Right atrium auricular region (tissue), 2 donors: Measurements from ENCODE around the gene COMP. TPM values are rescaled to one million over a fixed set of nuclear protein-coding genes. Genes with fewer than 3 reads are reported as not detected.
"Not testable (repeated sequence)": the region's sequence is repeated elsewhere in the genome, so short reads cannot be mapped to it uniquely, and the experiment has no call there.

Experiments used
- DNase-seq: peaks from one replicate; pipeline ENCODE4 v3.0.0-alpha.2; 2019; ENCODE audit warnings: low spot score
- H3K27ac ChIP-seq, 2 donors: fragments of 200-600 bp; sonication (generic); 1 replicate in 1 of 2; 2 replicates in 1 of 2; pipeline ENCODE4 v1.5.1; 2016 to 2019
- H3K27me3 ChIP-seq, 2 donors: fragments of 200-600 bp; sonication (generic); one replicate each; pipeline versions ENCODE4 v1.5.1 to v1.6.0; 2017 to 2019
- H3K36me3 ChIP-seq: fragments of 200-600 bp; sonication (generic); one replicate; pipeline ENCODE4 v1.5.1; 2016
- H3K4me1 ChIP-seq, 2 donors: fragments of 200-600 bp; sonication (generic); one replicate each; pipeline versions ENCODE4 v1.5.1 to v1.6.0; 2017 to 2019
- H3K4me3 ChIP-seq, 2 donors: fragments of 200-600 bp; sonication (generic); 1 replicate in 1 of 2; 2 replicates in 1 of 2; pipeline ENCODE4 v1.5.1; 2017 to 2019; ENCODE audit warnings: mild to moderate bottlenecking in 1 of 2, moderate library complexity in 1 of 2
- H3K9me3 ChIP-seq, 2 donors: fragments of 200-600 bp; sonication (generic); one replicate each; pipeline ENCODE4 v1.5.1; 2019
- total RNA-seq, 2 donors: library from RNA; depleted of rRNA; stranded (reverse); fragments of >200 nt; gene quantifications; one replicate each; pipeline ENCODE4 v1.1.0, GENCODE V29; 2016
- TF ChIP-seq, protein P1 (sequence below), 2 donors: fragments of 200-600 bp; sonication (generic); IDR thresholded peaks; one replicate each; pipeline ENCODE4 v1.5.1; 2019; ENCODE audit warnings: antibody characterized with exemption in 2 of 2

Gene COMP
- total RNA-seq, 2 donors from 2014 or later = 7.8 to 12.5 TPM

DNA sequence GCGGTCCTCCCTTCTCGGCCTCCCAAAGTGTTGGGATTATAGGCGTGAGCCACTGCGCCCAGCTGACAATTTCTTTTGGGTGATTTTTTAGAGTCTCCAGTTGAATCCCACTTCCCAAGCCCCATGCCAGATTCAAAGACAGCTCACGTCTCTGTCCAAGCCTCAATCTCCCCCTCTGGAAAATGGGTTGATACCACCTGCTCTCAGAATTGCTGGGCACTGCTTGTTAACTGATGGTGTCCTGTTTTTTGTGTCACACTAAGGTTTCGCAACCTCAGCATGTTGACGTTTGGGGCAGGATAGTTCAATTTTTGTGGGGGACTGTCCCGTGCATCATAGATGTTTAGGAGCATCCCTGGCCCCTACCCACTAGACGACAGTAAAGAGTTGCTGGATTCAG lies 26.5 kb upstream of the COMP start:
- DNase-seq = no peak
- Histone ChIP-seq H3K36me3 (no peaks in the 10 kb centered on the region), H3K9me3 (no peaks in the 10 kb centered on the region), H3K27me3 (no peaks in the 10 kb centered on the region), H3K27ac (no peak overlapping the region), H3K4me1 (no peaks in the 10 kb centered on the region), H3K4me3 (no peak overlapping the region)
- TF ChIP-seq, protein P1, sequence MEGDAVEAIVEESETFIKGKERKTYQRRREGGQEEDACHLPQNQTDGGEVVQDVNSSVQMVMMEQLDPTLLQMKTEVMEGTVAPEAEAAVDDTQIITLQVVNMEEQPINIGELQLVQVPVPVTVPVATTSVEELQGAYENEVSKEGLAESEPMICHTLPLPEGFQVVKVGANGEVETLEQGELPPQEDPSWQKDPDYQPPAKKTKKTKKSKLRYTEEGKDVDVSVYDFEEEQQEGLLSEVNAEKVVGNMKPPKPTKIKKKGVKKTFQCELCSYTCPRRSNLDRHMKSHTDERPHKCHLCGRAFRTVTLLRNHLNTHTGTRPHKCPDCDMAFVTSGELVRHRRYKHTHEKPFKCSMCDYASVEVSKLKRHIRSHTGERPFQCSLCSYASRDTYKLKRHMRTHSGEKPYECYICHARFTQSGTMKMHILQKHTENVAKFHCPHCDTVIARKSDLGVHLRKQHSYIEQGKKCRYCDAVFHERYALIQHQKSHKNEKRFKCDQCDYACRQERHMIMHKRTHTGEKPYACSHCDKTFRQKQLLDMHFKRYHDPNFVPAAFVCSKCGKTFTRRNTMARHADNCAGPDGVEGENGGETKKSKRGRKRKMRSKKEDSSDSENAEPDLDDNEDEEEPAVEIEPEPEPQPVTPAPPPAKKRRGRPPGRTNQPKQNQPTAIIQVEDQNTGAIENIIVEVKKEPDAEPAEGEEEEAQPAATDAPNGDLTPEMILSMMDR (IDR thresholded peaks at IDR 0.05) = no peak

DNA sequence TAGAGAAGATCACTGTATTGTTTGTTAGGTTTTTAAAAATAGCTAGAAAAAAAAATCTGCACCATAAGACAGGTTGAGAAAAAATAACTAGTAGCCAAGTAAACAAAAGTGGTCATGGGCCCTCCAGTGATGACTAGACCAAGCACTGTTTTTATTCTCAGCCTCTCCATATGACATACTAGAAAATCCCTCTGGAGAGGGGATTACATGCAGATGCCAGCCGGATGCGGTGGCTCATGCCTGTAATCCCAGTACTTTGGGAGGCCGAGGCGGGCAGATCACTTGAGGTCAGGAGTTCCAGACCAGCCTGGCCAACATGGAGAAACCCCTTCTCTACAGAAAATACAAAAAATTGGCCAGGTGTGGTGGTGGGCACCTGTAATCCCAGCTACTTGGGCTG lies 25.5 kb upstream of the COMP start:
- H3K4me3 ChIP-seq, H3K27me3 ChIP-seq, H3K36me3 ChIP-seq, H3K27ac ChIP-seq, DNase-seq, H3K9me3 ChIP-seq, H3K4me1 ChIP-seq: not testable (repeated sequence)

- TF ChIP-seq, protein P1 (IDR thresholded peaks at IDR 0.05) = no peak
- Histone ChIP-seq H3K4me1 (no peaks in the 10 kb centered on the region), H3K27me3 (no peaks in the 10 kb centered on the region), H3K4me3 (no peak overlapping the region), H3K36me3 (no peaks in the 10 kb centered on the region), H3K9me3 (no peaks in the 10 kb centered on the region), H3K27ac (no peak overlapping the region)
- DNase-seq = no peak
Measured at GRCh38 chr19:18815673-18816072, 24.6 kb upstream of the COMP start.

- Histone ChIP-seq H3K36me3 (no peaks in the 10 kb centered on the region), H3K4me1 (peaks cover 3 to 4% of the 10 kb centered on the region in 2 donors), H3K27me3 (no peaks in the 10 kb centered on the region), H3K4me3 (no peak overlapping the region), H3K27ac (no peak overlapping the region), H3K9me3 (no peaks in the 10 kb centered on the region)
- TF ChIP-seq, protein P1 (IDR thresholded peaks at IDR 0.05) = no peak
- peak; percentile 74 for DNase-seq
Measured at GRCh38 chr19:18814063-18814462, 23.0 kb upstream of the COMP start.

GRCh38 chr19:18811638-18812037 lies 20.5 kb upstream of the COMP start:
- not testable (repeated sequence) for H3K9me3 ChIP-seq, H3K27me3 ChIP-seq, DNase-seq, H3K27ac ChIP-seq, H3K4me3 ChIP-seq, H3K36me3 ChIP-seq
- peaks cover 4 to 12% of the 10 kb centered on the region in 2 donors for H3K4me1 ChIP-seq

DNA sequence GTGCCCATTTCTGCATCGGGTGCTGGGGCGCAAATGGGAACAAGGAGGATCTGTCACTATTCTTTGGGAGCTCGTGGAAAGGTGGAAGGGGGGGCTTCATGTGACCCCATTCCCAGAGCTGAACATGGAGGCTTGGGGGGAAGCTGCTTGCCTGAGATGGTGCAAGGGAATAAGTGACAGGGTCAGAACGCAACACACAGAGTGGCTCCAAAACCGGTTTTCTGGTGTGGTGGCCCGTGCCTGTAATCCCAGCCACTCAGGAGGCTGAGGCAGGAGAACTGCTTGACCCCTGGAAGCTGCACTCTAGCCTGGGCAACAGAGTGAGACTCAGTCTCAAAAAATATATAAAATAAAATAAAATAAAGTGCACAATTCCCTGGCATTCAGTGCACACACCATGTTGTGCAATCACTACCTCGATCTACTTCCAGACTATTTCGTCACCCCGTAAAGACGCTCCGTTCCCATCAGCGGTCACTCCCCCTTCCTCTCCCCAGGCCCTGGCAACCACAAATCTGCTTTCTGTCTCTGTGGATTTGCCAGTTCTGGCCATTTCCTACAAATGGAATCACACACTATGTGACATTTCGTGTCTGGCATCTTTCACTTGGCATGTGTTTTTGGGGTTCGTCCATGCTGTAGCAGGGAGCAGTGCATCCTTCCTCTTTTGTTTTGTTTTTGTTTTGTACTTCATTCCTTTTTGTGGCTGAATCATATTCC lies 18.2 kb upstream of the COMP start:
- TF ChIP-seq, protein P1 (IDR thresholded peaks at IDR 0.05) = no peak
- Histone ChIP-seq H3K9me3 (no peaks in the 10 kb centered on the region), H3K4me1 (peaks cover 4 to 12% of the 10 kb centered on the region in 2 donors), H3K4me3 (no peak overlapping the region), H3K27ac (peak overlapping the region; percentile 59 to 78), H3K36me3 (no peaks in the 10 kb centered on the region), H3K27me3 (no peaks in the 10 kb centered on the region)
- peak; percentile 92 for DNase-seq

- TF ChIP-seq, protein P1 (IDR thresholded peaks at IDR 0.05) = no peak
- Histone ChIP-seq H3K9me3 (no peaks in the 10 kb centered on the region), H3K36me3 (no peaks in the 10 kb centered on the region), H3K27me3 (no peaks in the 10 kb centered on the region), H3K4me1 (peaks cover 4 to 12% of the 10 kb centered on the region in 2 donors), H3K4me3 (no peak overlapping the region), H3K27ac (peak overlapping the region; percentile 59 to 78)
- DNase-seq = peak; percentile 76
Measured at GRCh38 chr19:18807861-18808331, 16.8 kb upstream of the COMP start.
